GM23338 (cell line): ENCODE measurements around the gene ASPSCR1.

ENCODE experiments used
- CREB1 ChIP-seq: fragments of 250-450 bp; sonication (Bioruptor Pico); IDR thresholded peaks from 2 replicates; pipeline ENCODE4 v1.5.0; 2020; ENCODE audit warnings: low read depth, mild to moderate bottlenecking, moderate library complexity
- CTCF ChIP-seq, 2 experiments: fragments of 200-600 bp in 1 of 2; sonication (generic) in 1 of 2; conservative IDR thresholded peaks; 2 replicates each; pipeline versions ENCODE4 v1.5.1 to v1.6.1; 2016 to 2017; ENCODE audit warnings: antibody characterized with exemption in 2 of 2, low read depth in 2 of 2, mild to moderate bottlenecking in 2 of 2, moderate library complexity in 1 of 2
- ETS1 ChIP-seq: IDR thresholded peaks from 2 replicates; pipeline ENCODE4 v1.6.1; 2016; ENCODE audit warnings: antibody characterized with exemption
- EZH2 ChIP-seq: fragments of 200-600 bp; sonication (generic); IDR thresholded peaks from one replicate; pipeline ENCODE4 v1.8.0; 2017; ENCODE audit warnings: antibody characterized with exemption, mild to moderate bottlenecking, low read depth; ENCODE audit not compliant: unreplicated experiment
- EZH2phosphoT487 ChIP-seq: fragments of 200-600 bp; sonication (generic); IDR thresholded peaks from one replicate; pipeline ENCODE4 v1.8.1; 2018; ENCODE audit warnings: antibody characterized with exemption; ENCODE audit not compliant: unreplicated experiment
- JUNB ChIP-seq: IDR thresholded peaks from one replicate; pipeline ENCODE4 v1.6.1; 2016; ENCODE audit warnings: antibody characterized with exemption; ENCODE audit not compliant: unreplicated experiment
- NANOG ChIP-seq: IDR thresholded peaks from 2 replicates; pipeline ENCODE4 v1.6.1; 2016; ENCODE audit warnings: antibody characterized with exemption, borderline replicate concordance
- POLR2AphosphoS5 ChIP-seq: IDR thresholded peaks from 2 replicates; pipeline ENCODE4 v1.6.1; 2016; ENCODE audit warnings: antibody characterized with exemption, low read depth
- REST ChIP-seq: IDR thresholded peaks from one replicate; pipeline ENCODE4 v1.6.1; 2018; ENCODE audit warnings: antibody characterized with exemption; ENCODE audit not compliant: unreplicated experiment
- ZNF114 ChIP-seq: fragments of 250-450 bp; sonication (Bioruptor Pico); IDR thresholded peaks from 2 replicates; pipeline ENCODE4 v1.5.0; 2020; ENCODE audit warnings: mild to moderate bottlenecking, moderate library complexity
- ZNF462 ChIP-seq: fragments of 250-450 bp; sonication (Bioruptor Pico); IDR thresholded peaks from 2 replicates; pipeline ENCODE4 v1.5.0; 2020; ENCODE audit warnings: mild to moderate bottlenecking, moderate library complexity

DNA sequence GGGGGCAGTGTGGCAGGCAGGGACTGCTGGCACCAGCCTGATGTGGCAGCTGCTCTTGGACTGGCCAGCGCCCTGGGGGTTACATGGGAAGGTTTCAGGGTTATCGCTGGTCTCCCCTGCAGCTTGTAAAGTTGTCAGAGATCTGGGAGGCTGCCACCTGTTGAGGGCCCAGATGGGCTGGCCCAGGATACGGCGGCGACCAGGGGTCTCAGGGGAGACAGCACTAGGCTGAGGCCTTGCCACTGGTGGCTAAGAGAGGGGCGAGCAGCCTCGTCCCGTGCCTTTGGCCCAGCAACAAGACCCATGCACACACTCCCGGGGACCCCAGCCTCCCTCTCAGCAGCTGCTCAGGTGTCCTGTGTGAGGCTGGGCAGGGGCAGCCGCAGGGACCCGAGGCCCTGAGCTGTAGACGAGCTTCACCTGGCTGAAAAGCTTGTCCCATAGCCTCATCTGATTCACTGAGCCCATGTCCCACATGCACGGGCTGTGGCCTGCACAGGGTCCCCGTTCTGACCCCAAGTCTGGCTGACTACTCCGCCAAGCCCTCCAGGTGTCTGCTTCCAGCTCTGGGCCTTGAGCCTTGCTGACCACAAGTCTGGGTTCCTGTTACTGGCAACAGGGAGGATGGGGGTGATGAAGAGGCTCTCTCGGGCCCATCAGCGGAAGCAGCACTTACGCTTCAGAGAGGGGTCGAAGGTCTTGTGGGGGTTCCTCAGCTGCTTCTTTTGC is 82.0 kb downstream of the ASPSCR1 start:
- no peak for TF ChIP-seq CTCF (conservative IDR thresholded peaks at IDR 0.05; ENCODE audit: low read depth in 2 of 2)
- 0 out of 2 replicates have a peak, but pooled peaks have one; percentile 15 for TF ChIP-seq POLR2AphosphoS5
- no peak for TF ChIP-seq EZH2
- TF ChIP-seq REST: no peak
- TF ChIP-seq ETS1: no peak
- TF ChIP-seq EZH2phosphoT487: no peak
- no peak for TF ChIP-seq CREB1 (CRISPR knock-in tag)
- TF ChIP-seq ZNF114 (CRISPR knock-in tag): no peak
- TF ChIP-seq ZNF462 (CRISPR knock-in tag): no peak
- TF ChIP-seq JUNB: no peak
- no peak for TF ChIP-seq NANOG
